Esophagus mucosa (tissue), 1 donor: ENCODE data around the gene CLIP4. TPM values are rescaled to one million over a fixed set of nuclear protein-coding genes. Genes with fewer than 3 reads are reported as not detected.
"Not testable (repeated sequence)": the region's sequence is repeated elsewhere in the genome, so short reads cannot be mapped to it uniquely, and the experiment has no call there.

Source experiments
- ATAC-seq: fragments of 200-7000 bp; cut with Tn5 transposase; one replicate; pipeline ENCODE4 v1.9.1; 2020
- total RNA-seq: library from RNA; stranded (reverse); gene quantifications from one replicate; pipeline ENCODE4 v1.2.4, GENCODE V29; 2023
- donor health status: DM: yes; HTN: yes; CAD: no.

CLIP4 gene, protein sequence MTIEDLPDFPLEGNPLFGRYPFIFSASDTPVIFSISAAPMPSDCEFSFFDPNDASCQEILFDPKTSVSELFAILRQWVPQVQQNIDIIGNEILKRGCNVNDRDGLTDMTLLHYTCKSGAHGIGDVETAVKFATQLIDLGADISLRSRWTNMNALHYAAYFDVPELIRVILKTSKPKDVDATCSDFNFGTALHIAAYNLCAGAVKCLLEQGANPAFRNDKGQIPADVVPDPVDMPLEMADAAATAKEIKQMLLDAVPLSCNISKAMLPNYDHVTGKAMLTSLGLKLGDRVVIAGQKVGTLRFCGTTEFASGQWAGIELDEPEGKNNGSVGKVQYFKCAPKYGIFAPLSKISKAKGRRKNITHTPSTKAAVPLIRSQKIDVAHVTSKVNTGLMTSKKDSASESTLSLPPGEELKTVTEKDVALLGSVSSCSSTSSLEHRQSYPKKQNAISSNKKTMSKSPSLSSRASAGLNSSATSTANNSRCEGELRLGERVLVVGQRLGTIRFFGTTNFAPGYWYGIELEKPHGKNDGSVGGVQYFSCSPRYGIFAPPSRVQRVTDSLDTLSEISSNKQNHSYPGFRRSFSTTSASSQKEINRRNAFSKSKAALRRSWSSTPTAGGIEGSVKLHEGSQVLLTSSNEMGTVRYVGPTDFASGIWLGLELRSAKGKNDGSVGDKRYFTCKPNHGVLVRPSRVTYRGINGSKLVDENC
- 35.1 TPM for total RNA-seq

DNA sequence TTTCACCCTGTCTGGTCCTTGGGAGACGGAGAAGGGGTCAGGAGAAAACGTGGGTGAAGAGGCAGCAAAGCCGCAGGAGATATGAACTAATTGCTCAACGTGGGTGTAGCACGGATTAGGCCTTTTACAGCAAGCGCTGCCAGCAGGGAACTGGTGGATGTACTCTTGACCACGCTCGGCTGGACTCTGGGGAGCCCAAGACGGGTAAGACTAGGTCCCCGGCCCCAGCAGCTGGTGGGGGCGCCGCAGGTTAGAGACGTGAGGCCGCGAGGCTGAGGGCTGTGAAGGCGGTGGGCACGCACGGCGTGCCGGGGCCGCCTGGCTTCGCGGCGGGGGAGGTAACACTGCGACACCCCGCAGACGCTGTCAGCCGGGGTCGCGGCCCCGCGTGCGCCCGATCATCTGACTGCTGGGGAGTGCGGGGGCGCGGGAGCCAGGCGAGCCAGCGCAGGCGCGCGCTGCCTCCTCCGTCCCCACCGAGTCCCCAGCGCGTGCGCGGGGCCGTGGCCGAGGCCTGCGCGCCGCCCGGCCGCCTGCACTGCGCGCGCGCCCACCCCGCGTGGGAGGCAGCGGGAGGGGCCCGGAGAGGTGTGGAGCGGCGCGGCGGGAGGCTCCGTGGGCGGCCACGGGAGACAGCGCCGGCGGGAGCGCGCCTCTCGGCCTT lies at the start of gene CLIP4:
CLIP4 (plus strand) TSS at position 470 of the 664 bp plus-strand sequence. CDS start 5,974 bp downstream, outside the sequence.
- peak; percentile 62 for ATAC-seq

DNA sequence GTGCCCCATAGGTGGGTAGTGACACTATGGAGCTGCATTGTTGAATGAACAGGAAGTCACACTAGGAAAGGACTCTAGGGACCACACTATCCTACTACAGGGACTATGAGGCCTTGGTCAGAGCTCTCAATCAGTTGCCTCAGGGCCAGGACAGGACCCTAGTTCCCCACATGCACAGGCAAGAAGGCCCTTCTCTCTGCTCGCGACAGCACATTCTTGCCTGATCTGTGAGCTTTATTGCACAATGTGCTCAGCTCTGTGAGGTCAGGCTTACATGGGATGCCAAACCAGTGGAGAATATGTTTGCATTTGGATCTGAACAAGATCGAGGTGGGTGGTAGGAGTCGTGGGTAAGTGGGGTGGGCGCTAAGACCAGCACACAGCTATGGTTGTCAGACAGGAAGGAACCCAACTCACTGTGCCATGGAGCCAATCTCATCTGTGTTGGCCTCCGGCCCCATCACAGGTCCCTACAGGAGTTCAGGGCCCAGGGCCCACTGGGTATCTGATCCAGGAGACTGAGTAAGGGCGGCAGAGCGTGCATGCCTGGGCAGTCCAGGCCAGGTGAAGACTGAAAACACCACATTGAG lies 48.8 kb upstream of the CLIP4 start:
- peak; percentile 60 for ATAC-seq

DNA sequence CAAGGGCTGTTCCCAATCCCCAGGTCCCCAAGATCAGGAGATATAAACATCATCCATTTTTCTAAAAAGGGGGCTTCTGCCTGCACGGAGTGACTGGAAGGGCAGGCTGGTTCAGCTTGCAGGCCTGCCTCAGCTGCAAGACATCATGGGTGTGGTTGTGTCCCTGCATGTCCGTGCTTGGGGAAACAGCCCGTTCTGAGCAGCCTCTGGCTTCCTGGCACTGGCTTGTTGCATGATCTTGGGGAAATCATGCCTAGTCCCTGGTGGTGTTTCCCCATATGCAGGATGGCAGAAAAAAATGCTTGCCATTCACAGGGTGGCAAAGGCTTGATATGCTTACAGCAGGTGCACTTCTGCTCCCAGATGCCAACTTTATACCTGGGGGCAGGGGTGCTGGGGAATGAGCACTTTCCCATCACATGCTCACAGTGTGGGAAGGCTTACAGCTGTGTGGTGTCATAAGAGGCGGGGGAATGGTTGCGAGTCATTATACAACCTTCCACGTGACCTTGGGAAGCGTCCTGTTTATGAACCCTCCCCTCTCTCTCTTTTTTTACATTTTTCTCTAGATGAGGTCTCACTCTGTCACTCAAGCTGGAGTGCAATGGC lies 48.1 kb upstream of the CLIP4 start:
- ATAC-seq, result peak; percentile 75

DNA sequence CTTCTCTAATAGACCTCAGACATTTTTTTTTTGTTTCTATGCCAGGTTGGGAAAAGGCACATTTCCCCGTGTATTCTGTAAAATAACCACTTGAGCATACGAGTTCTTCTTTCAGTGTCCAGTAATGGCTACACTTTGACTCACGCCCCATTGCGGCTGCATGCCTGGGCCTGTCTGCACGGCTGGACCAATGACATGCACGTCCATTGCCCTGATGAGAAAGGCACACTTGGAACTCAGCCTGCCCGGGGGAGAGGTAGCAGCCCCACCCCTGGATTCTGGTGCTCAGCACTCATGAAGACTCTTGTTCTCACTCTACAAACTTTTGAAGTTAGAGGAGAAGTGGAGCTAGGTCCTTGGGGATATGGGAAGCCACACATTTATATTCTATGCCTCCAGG lies 46.7 kb upstream of the CLIP4 start:
- ATAC-seq, result peak; percentile 24

DNA sequence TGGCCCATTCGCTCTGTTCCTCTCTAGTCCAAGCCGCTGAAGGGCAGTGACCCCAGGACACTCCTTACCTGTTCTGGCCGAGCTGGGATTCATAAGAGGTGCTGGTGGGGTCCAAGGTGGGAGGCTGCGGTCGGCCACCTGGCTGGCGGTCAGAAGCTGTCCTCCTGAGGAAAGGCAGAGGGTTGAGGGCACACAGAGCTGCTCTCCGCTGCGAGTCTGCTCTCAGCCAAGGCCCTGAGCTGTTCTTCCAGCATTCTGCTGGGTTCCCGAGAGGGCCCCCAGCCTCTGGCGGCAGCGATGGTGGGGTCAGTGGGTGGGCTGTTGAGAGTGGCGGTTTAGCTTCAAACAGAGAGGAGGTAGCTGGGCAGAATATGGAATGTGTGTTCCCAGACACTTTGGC lies 44.7 kb upstream of the CLIP4 start:
- no peak for ATAC-seq

DNA sequence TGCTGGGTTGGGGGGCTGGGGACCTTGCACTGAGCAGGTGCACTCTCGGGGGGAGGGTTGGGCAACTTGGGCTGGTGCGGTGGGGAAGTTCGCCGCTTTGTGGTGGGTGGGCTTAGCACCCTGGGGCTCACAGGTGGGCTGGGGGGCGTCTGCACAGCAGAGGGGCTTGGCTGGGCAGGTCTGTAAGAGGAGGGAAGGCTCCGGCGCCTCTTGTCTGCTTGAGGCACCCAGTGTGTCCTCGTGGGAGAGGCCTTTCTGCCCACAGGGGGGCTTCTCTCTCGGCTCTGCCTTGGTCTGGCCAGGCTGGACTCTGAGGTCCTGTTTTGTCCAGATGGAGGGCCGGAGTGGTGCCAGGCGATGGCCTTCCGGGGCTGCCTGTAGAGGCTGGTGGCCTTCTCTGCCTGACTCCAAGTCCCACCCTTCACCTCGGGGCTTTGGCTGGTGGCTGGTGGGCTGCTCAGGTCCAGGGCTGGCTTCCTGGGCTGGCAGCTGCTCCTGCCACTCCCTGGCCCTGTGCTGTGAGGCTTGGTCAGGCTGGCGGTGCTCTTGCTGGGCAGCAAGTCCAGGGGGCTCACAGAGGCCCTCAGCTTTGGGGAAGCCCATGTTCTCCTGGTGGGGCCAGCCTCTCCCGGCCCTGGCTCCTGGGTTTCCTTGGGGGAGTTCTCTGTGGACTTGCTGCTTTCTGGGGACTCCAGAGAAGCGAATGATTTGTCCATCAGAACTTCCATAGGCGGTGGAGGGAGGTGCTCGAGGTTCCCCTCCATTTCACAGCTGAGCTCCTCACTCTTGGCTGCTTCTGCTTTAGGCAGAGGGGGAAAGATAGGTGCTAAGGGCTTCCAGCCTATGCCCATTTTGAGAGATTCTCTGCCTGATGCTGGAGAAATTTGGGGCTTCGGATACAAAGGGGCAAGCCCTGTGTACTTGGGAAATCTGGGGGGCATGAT lies 43.9 kb upstream of the CLIP4 start:
- ATAC-seq, result no peak

DNA sequence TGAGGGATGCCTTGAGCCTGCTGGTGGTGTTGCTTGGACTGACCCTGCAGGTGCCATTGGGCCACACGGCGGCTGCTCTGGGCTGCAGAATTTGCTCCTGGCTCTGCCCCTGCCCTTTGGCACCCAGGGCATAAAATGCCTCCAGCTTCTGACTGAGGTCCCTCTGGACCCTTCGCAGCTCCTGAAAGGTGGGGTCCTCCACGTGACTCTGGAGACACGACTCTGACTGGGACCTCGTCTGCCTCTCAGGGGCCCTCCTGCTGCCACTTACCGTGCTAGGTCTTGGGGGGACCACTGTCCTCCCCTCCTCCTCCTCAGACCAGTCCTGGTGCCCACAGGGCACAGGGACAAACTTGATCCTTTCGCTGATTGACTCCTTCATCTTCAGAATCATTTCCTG lies 43.0 kb upstream of the CLIP4 start:
- no peak for ATAC-seq

DNA sequence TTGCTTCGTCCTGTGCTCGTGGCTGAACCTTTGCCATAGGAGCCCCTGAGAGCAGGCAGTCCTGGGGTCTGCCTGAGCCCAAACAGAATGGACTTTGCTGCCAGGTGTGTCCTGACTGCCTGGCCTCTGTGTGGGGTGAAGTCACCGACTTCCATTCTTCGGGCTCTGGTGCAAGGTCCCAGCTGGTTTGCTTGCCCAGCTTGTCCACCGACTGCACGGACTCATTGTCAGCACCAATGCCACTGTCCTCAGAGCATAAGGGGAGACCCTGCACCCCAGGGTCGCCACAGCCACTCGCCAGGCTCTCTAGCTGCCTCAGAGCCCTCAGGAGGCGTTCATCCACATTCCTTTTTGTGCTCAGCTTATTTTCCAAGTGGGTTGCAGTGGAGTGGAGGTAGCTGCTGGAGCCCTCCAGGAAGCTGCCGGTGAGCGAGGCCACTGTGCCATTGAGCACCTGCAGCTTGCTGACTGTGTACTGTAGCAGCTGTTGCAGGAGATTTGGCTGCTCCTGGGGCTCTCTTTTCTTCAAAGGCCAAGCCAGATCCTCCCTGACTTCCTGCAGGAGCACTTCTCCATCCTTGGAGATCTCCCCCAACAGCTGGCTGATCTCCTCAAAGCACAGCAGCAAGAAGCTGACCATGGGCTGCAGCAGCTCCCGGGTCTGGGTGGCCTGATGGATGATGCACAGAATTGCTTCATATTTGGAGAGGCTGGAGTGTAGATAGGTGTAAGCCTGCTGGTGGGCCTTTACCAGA lies 42.1 kb upstream of the CLIP4 start:
- no peak for ATAC-seq

DNA sequence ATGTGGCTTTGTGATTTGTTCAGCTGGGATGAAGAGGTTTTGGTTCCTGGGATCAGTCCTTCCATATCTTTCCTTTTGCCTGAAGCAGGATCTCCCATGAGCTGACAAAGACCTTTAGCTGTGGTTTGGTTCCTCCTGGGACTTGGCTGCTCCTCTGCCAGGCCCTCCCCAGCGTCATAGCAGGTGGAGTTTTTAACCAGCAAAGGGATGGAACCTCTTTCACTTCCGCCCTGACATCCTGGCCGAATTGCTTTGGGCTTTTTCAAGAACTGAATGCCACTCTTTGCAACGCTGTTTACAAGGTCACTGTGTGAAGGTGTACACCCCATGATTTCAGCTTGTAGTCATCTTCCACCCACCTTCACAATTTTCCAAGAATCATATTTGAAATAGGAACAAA lies 41.3 kb upstream of the CLIP4 start:
- ATAC-seq, result no peak

DNA sequence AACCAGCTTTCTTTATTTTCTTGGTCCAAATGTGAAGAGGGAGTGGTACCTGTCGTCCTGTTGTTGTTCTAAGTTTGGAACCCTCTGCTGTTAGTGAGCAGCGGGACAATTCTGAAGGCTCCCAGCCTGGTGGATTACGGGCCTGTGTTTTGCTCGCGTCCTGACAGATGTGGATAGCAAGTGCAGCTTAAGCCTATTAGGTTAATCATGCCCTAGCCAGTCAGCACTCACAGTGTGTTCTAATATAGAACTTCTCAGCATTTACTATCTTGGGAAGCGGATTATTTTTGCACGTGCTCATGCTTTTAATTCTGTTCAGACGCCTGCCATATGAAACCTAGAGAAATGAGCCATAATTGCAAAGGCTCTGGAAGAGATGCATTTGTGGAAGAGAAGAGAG lies 40.8 kb upstream of the CLIP4 start, which contains the start of gene PCARE:
PCARE (minus strand) TSS at position 113 of the 400 bp plus-strand sequence. CDS start 262 bp downstream, outside the sequence.
- ATAC-seq, result no peak

DNA sequence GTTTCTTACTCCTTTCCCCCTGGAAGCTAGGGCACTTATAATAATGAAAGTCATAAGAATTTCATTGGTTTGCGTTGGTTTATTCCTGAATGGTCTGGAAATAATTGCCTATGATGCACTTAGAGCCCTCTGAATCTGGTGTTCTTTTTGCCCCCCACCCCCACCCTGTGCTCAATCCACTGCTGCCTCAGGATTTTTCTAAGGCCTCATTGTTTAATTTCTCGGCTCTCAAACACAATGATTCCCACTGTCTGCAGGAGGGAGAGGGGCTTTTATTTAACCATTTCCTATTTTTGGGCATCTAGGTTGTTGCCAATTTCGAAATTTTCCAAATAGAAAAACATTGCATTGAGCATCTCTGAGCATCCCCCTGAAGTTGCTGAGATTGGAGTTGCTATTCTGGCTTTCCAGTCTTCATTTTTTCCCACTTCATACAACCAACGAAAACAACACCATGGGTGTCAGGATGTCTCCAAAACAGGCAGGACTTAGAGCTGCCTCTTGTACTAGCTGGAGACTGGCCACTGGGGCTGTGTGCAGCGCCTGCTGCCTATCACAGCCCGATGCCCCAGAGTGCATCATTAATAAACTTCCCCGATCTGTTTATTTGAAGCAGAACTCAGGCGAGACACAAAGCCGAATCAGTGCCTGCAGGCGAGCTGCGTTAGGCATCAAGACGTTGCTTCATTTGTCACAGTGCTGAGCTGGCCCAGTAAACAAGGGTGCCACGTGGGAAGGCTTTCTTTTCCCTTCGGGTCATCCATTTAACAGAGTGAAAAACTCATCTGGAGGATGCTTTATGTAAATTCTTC lies 39.1 kb upstream of the CLIP4 start:
- no peak for ATAC-seq

DNA sequence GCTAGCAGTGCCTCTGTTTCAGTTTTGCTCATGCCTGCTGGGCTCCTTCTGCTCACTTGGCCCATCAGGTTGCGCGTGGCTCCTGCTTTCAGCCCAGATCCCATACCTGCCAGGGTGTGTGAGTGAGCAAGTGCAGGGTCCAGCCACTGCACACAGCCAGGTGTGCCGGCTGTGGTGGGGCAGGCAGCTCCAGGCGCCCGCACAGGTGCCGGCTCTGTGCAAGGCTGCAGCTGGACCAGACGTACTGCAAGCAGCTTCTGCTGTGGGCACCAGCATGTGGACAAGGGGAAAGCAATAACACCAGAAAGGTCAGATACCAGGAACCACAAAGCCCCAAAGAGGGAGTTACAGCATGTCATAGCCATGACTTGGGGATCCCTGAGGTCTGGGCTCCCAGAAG lies 35.3 kb upstream of the CLIP4 start:
- no peak for ATAC-seq

DNA sequence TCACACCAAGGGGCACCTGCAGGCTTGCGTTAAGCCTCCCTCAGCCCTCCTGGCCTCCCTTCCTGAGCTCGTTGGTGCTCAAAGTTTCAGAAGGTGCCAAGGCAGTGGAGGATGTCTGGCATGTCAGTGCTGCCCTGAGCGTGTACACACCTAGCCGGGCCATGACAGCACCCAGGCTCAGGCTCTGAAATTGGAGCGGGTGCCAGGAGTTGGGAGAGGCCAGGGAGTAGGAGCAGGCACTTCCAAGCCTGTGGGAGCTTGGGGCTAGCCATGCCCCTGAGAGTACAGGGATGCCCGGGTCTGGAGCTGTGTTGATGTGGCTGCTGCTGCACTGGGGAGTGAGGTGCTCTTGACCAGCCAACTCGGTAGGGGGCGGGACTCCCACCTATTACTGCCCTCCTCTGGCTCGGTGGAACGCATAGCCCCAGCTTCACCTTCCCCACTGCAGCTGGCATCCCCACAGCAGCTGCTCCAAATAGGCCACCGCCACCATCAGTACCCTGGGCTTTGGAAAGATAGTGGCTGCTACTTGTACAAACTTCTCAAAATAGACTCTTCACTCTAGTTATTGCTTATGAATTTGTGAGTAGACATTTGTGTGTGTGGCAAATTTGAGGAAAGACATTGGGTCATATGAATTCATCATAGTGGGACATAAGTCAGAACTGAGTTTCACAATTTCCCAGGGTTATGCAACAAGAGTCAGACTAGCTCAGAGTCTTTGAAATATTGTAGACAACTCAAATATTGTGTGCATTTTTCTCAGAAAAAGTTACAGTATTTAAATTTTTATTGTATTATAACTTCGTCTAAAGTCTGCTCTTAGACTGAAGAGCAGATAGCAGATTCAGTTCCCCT lies 34.1 kb upstream of the CLIP4 start:
- ATAC-seq, result peak; percentile 29

DNA sequence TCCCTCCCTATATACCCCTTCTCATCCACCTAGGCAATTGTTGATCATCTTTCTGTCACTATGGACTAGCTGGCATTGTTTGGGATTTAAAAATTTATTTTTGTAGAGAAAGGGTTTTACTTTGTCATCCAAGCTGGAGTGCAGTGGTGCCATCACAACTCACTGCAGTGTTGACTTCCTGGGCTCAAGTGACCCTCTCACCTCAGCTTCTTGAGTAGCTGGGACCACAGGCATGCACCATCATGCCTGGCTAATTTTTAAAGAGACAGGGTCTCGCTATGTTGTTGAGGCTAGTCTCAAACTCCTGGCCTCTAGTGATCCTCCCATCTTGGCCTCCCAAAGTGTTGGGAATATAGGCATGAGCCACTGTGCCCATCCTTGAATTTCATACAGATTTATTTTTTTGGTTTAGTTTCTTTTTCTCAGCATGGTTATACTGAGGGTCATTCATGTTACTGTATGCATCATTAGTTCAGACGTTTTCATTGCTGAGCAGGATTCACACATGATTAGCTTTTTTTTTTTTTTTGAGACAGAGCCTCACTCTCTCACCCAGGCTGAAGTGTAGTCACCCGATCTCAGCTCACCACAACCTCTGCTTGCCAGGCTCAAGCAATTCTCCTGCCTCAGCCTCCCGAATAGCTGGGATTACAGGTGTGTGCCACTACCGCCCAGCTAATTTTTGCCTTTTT lies 32.3 kb upstream of the CLIP4 start:
- no peak for ATAC-seq

DNA sequence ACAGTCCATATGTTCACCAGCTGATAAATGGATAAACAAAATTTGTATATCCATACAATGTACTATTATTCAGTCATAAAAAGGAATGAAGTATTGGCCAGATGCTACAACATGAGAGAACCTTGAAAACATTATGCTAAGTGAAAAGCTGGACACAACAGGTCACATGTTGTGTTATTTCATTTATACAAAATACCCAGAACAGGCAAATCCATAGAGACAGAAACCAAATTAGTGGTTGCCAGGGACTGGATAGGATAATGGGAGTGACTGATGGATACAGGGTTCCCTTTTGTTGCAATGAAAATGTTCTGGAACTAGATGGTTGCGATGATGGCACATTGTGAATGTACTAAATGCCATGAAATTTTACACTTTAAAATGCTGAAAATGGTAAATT lies 30.7 kb upstream of the CLIP4 start:
- no peak for ATAC-seq

DNA sequence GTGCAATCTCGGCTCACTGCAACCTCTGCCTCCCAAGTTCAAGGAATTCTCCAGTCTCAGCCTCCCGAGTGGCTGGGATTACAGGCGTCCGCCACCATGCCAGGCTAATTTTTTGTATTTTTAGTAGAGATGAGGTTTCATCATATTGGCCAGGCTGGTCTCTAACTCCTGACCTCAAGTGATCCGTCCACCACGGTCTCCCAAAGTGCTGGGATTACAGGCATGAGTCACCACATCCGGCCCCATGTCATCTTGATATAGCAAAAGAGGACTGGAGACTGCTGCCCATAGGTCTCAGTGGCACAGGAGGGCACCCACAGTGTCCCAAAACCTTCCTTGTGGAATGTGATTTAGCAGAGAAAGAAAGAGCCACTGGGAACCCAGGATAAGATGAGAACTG lies 24.9 kb upstream of the CLIP4 start:
- not testable (repeated sequence) for ATAC-seq

DNA sequence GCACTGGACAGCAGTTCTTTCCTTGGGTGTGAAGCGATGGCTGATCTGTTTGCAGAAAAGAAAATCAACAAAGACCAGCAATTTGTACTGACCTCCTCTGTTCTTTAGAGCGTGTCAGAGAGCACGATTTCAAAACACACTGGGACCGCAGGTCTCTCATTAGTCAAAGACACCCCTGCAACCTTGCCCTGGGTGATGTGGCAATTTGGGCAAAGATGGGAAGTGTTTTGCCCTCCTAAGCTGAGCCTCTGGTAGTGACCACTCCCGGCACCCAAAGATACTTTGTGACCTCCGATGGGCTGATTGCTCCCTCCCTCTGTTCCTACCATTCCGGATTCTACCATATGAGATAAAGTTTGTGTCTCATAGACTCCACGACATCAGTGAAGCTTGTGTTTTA lies 18.2 kb upstream of the CLIP4 start:
- no peak for ATAC-seq

DNA sequence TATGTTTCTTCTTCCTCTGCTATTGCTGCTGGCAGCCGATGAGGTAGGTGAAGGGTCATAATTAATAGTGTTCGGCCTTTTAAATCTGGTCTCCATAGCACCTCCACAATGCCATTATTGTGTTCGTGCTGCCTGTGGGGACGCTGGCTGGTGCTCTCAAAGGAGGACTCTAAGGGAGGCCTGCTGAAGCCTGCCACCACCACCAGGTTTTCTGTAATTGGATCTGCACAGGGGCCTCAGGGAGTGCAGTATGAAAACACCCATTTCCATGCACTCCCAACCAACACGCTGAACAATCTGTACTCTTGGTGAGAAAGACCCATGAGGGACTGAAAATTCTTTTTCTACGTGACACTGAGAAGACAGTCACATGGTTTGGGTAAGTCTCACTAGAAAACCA lies 17.6 kb upstream of the CLIP4 start:
- no peak for ATAC-seq
